ENCODE data around the gene TSSC4.

GRCh38 chr11:2368178-2368850, 32.2 kb upstream of the TSSC4 start:
- TF ChIP-seq FOXP2 (optimal IDR thresholded peaks at IDR 0.05; ENCODE audit: control extremely low read depth, extremely low read length, insufficient read depth) (no peak), POLR2AphosphoS5 (IDR thresholded peaks at IDR 0.05; ENCODE audit: borderline replicate concordance, low read depth, low read length) (no peak), EZH2 (IDR thresholded peaks at IDR 0.05) (no peak)

Measured in SK-N-MC (cell line).